HG02610 (cell line): ENCODE measurements around the gene FSTL4.
"Not testable (repeated sequence)": the region's sequence is repeated elsewhere in the genome, so short reads cannot be mapped to it uniquely, and the experiment has no call there.

Experiments used
- ATAC-seq: cut with Tn5 transposase; IDR thresholded peaks from one replicate; pipeline ENCODE4 v1.9.1; 2021; ENCODE audit warnings: mild to moderate bottlenecking, moderate library complexity; ENCODE audit not compliant: unreplicated experiment

Gene FSTL4

GRCh38 chr5:133460172-133460758 lies 152.1 kb downstream of the FSTL4 start:
- no peak for ATAC-seq

GRCh38 chr5:133459474-133460160 lies 152.7 kb downstream of the FSTL4 start:
- no peak for ATAC-seq

- no peak for ATAC-seq
Measured at GRCh38 chr5:133458435-133458834, 153.9 kb downstream of the FSTL4 start.

- ATAC-seq: no peak
Measured at GRCh38 chr5:133457439-133458355, 154.6 kb downstream of the FSTL4 start.

- ATAC-seq: no peak
Measured at GRCh38 chr5:133456933-133457402, 155.4 kb downstream of the FSTL4 start.

GRCh38 chr5:133455676-133456075 lies 156.7 kb downstream of the FSTL4 start:
- ATAC-seq: no peak

- ATAC-seq: no peak
Measured at GRCh38 chr5:133454442-133454841, 157.9 kb downstream of the FSTL4 start.

- no peak for ATAC-seq
Measured at GRCh38 chr5:133453831-133454230, 158.5 kb downstream of the FSTL4 start.

GRCh38 chr5:133453084-133453780 lies 159.1 kb downstream of the FSTL4 start:
- ATAC-seq: no peak

GRCh38 chr5:133451926-133452325 lies 160.4 kb downstream of the FSTL4 start:
- ATAC-seq: no peak

- ATAC-seq: no peak
Measured at GRCh38 chr5:133450286-133450685, 162.1 kb downstream of the FSTL4 start.

GRCh38 chr5:133449181-133449580 lies 163.2 kb downstream of the FSTL4 start:
- no peak for ATAC-seq

GRCh38 chr5:133446440-133446839 lies 165.9 kb downstream of the FSTL4 start:
- ATAC-seq: no peak

GRCh38 chr5:133445744-133446143 lies 166.6 kb downstream of the FSTL4 start:
- no peak for ATAC-seq

GRCh38 chr5:133445204-133445603 lies 167.1 kb downstream of the FSTL4 start:
- not testable (repeated sequence) for ATAC-seq

- ATAC-seq: no peak
Measured at GRCh38 chr5:133444711-133445110, 167.6 kb downstream of the FSTL4 start.

- no peak for ATAC-seq
Measured at GRCh38 chr5:133441166-133441815, 171.1 kb downstream of the FSTL4 start.

GRCh38 chr5:133440467-133441115 lies 171.8 kb downstream of the FSTL4 start:
- no peak for ATAC-seq

GRCh38 chr5:133439859-133440258 lies 172.5 kb downstream of the FSTL4 start:
- ATAC-seq: no peak

- ATAC-seq: no peak
Measured at GRCh38 chr5:133438487-133438886, 173.9 kb downstream of the FSTL4 start.
